Thyroid gland (tissue), 4 donors: Measurements from ENCODE around the gene MRPL46.

Source experiments
- CTCF ChIP-seq, 6 experiments: fragments of 200-600 bp in 3 of 6; fragments of 450-650 bp in 3 of 6; sonication (generic) in 3 of 6; IDR thresholded peaks; one replicate each; pipeline ENCODE4 v1.5.1; 2016 to 2019; ENCODE audit warnings: antibody characterized with exemption in 6 of 6, mild to moderate bottlenecking in 2 of 6, inconsistent platforms in 1 of 6, moderate library complexity in 1 of 6
- POLR2A ChIP-seq, 2 donors: fragments of 450-650 bp; IDR thresholded peaks; one replicate each; pipeline ENCODE4 v1.6.1; 2017; ENCODE audit warnings: antibody characterized with exemption in 2 of 2, mild to moderate bottlenecking in 2 of 2, moderate library complexity in 1 of 2

- TF ChIP-seq CTCF (IDR thresholded peaks at IDR 0.05) = no peak
- TF ChIP-seq POLR2A (IDR thresholded peaks at IDR 0.05) = no peak
These were observed 20.0 kb downstream of the MRPL46 start for GRCh38 chr15:88447206-88447605.
